Body of pancreas (tissue), 4 donors: ENCODE results near the gene SPTBN1. TPM values are rescaled to one million over a fixed set of nuclear protein-coding genes. Genes with fewer than 3 reads are reported as not detected.

Source experiments
- ATAC-seq: fragments of 150-250 bp; one replicate; pipeline ENCODE4 v1.9.1; 2016
- DNase-seq, 4 donors: peaks; one replicate each; pipeline ENCODE4 v3.0.0-alpha.2; 2019
- H3K27ac ChIP-seq, 4 donors: fragments of 200-600 bp; sonication (generic); 1 replicate in 3 of 4; 2 replicates in 1 of 4; pipeline versions ENCODE4 v1.5.1 to v1.6.1; 2016 to 2019; ENCODE audit warnings: mild to moderate bottlenecking in 1 of 4, mixed read lengths in 1 of 4, moderate library complexity in 1 of 4
- H3K27me3 ChIP-seq, 2 donors: fragments of 200-600 bp; sonication (generic); one replicate each; pipeline ENCODE4 v1.6.0; 2016; ENCODE audit warnings: mild to moderate bottlenecking in 1 of 2
- H3K36me3 ChIP-seq, 2 donors: fragments of 200-600 bp; sonication (generic); replicated peaks in 1 of 2; 2 replicates each; pipeline ENCODE4 v1.5.1; 2016; ENCODE audit warnings: low read depth in 2 of 2; ENCODE audit not compliant: insufficient read depth in 1 of 2
- H3K4me1 ChIP-seq: fragments of 200-600 bp; sonication (generic); one replicate; pipeline ENCODE4 v1.6.0; 2016
- H3K4me3 ChIP-seq, 2 donors: fragments of 200-600 bp; sonication (generic); 1 replicate in 1 of 2; 2 replicates in 1 of 2; pipeline ENCODE4 v1.5.1; 2016 to 2019
- H3K9me3 ChIP-seq, 3 donors: fragments of 200-600 bp; sonication (generic); 1 replicate in 2 of 3; 2 replicates in 1 of 3; pipeline ENCODE4 v1.5.1; 2016
- POLR2A ChIP-seq, 3 donors: fragments of 450-650 bp; IDR thresholded peaks; one replicate each; pipeline ENCODE4 v1.6.1; 2016; ENCODE audit warnings: antibody characterized with exemption in 3 of 3, mild to moderate bottlenecking in 2 of 3
- WGBS, 2 donors: methylation state at CpG; one replicate each; pipeline ENCODE4 v1.1.5; 2017; 5-methylcytosine and 5-hydroxymethylcytosine counted together
- intact Hi-C: fragments of 100-400 bp; cut with DNase I; formaldehyde crosslinking; loops from one replicate; pipeline ENCODE4 v1.15.1; 2023
- total RNA-seq, 2 donors: library from RNA; depleted of rRNA; stranded (reverse); fragments of >200 nt; gene quantifications; one replicate each; pipeline ENCODE4 v1.1.0, GENCODE V29; 2016
- TF ChIP-seq, protein P1 (sequence below), 7 experiments: fragments of 450-650 bp in 4 of 7; fragments of 200-600 bp in 3 of 7; sonication (generic) in 3 of 7; IDR thresholded peaks; one replicate each; pipeline ENCODE4 v1.5.1; 2016 to 2019; ENCODE audit warnings: antibody characterized with exemption in 7 of 7

The SPTBN1 gene
- total RNA-seq, 2 donors from 2014 or later = 186 to 195 TPM

DNA sequence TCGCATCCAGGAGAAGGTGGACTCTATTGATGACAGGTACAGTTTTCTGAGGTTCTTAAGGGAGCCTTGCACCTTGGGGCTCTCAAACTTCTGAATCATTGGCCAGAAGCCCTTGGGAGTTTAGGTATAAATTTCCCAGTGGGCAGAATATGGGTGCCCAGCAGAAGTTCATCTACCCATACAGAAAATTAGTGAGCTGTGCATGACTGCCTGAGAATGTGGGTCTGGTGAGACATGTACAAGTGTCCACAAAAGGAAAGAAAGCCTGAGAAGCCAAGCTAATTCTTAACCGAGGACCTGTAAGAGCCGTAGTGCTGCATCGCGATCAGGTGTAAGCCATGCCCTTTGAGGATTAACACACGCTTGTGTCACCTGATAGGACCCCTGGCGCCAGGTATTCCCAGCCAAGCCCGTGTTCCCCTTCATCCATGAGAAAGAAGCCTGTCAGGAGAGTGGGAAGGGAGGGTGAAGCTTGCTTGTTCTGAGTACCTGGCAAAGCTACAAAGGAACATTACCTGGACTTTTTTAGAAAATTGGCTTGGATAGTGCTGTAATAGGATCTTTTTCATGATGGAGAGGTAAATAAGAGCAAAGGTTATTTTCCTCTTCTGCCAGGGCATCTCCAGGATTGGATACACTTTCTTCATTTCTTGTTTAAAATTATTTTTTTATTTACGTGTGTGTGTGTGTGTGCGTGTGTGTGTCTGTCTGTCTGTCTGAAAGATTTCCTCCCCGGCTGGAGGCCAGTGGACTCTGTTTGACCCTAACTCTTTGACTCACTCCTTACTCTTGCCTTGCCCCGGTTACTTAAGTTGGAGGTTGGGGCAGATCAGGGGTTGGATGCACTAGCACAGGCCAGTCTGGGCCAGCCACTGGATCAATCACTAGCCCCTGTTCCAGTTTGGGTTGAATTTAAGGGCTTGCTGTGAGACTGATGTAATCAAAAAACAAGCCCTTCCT, 176.9 kb downstream of the SPTBN1 start:
- intact Hi-C loops = no loop called here
- WGBS, 2 donors = 73 to 81% methylated on average over 12 of the region's 12 CpGs
- Histone ChIP-seq H3K4me3 (no peak overlapping the region), H3K36me3 (peaks cover 10 to 11% of the 10 kb centered on the region in 2 donors), H3K27me3 (no peaks in the 10 kb centered on the region), H3K9me3 (no peaks in the 10 kb centered on the region), H3K27ac (peak overlapping the region in 3 of 4 donors; percentile 56 to 88 (median 74)), H3K4me1 (peaks cover 72% of the 10 kb centered on the region)
- ATAC-seq (no peak), DNase-seq (peak in 1 of 4 donors; percentile 22)
- TF ChIP-seq, protein P1, sequence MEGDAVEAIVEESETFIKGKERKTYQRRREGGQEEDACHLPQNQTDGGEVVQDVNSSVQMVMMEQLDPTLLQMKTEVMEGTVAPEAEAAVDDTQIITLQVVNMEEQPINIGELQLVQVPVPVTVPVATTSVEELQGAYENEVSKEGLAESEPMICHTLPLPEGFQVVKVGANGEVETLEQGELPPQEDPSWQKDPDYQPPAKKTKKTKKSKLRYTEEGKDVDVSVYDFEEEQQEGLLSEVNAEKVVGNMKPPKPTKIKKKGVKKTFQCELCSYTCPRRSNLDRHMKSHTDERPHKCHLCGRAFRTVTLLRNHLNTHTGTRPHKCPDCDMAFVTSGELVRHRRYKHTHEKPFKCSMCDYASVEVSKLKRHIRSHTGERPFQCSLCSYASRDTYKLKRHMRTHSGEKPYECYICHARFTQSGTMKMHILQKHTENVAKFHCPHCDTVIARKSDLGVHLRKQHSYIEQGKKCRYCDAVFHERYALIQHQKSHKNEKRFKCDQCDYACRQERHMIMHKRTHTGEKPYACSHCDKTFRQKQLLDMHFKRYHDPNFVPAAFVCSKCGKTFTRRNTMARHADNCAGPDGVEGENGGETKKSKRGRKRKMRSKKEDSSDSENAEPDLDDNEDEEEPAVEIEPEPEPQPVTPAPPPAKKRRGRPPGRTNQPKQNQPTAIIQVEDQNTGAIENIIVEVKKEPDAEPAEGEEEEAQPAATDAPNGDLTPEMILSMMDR (IDR thresholded peaks at IDR 0.05) = no peak
- TF ChIP-seq POLR2A (IDR thresholded peaks at IDR 0.05) = no peak

DNA sequence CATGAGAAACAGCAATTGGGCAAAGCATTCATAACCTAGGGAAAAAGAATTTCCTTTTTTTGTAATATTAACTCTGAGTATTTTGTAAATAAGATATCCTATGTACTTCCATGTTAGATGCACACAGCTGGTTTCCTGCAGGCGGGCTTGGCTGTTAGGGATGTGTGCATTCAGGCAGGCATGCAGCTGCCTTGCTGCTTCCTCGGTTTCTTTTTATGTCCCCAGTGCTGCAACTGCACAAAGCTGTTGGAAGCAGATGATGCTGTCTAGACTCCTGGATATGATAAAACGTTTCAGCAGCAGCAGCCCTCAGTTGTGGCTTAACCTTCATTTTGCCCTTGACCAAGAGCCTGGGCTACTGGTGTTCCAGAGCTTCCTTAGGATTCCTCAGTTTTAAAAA, 177.9 kb downstream of the SPTBN1 start:
- ATAC-seq (no peak), DNase-seq (no peak)
- TF ChIP-seq, protein P1 (IDR thresholded peaks at IDR 0.05) = no peak
- no peak for TF ChIP-seq POLR2A (IDR thresholded peaks at IDR 0.05)
- Histone ChIP-seq H3K4me3 (no peak overlapping the region), H3K36me3 (peaks cover 11 to 13% of the 10 kb centered on the region in 2 donors), H3K27ac (peak overlapping the region in 3 of 4 donors; percentile 56 to 88 (median 74)), H3K4me1 (peaks cover 70% of the 10 kb centered on the region), H3K27me3 (no peaks in the 10 kb centered on the region), H3K9me3 (no peaks in the 10 kb centered on the region)
- intact Hi-C loops = no loop called here
- 57 to 65% methylated on average over 3 of the region's 3 CpGs for WGBS, 2 donors

DNA sequence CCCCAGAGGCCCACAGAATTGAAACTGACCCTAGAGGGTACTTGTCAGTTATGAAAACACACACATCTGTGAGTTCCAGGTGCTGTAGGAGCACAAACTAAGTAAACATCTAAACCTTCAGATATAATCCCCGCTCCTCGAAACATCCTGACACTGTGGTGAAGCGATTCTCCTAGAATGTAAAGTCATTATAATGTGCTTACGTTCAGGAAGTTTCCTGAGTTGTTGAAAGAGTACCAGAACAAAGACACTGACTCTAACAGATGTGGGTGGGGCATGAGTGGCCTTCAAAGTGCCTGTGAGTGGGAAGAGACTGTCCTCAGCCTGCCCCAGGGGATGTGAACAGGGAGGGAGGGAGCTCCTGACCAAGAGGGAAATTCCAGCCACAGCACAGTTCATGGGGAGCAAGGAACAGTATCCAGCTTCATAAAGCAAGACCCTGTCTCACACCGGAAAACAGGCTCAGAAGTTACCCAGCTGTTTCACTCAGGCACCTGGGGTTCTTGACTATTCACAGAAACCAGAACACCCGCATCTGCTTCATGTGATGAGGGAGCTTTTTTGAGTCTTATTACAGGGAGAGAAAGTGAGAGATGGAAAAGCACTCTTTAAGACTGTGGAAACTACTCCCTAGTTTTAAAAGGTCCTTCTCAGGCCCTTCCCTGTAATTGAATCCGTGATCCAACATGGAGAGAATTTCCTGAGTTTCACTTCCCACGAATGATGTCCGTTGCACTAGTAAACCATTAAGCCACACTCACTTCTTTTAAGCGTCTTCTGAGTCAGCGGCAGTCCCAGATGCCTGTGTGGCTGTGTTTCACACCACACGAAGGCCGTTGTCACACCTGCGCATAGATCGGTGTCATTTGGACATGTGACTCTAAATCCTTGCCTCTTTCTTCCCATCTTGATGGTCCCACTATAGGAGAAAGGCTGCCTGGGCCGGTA, 178.7 kb downstream of the SPTBN1 start:
- ATAC-seq = no peak
- Histone ChIP-seq H3K27ac (peak overlapping the region; percentile 36 to 88 (median 65)), H3K4me3 (no peak overlapping the region), H3K27me3 (no peaks in the 10 kb centered on the region), H3K9me3 (no peaks in the 10 kb centered on the region), H3K36me3 (peaks cover 7 to 13% of the 10 kb centered on the region in 2 donors), H3K4me1 (peaks cover 65% of the 10 kb centered on the region)
- WGBS, 2 donors = 72 to 81% methylated on average over 16 of the region's 16 CpGs
- intact Hi-C loops = no loop called here
- DNase-seq = peak in 3 of 4 donors; percentile 27 to 45 (median 32)
- TF ChIP-seq, protein P1 (IDR thresholded peaks at IDR 0.05) = no peak
- TF ChIP-seq POLR2A (IDR thresholded peaks at IDR 0.05) = no peak

DNA sequence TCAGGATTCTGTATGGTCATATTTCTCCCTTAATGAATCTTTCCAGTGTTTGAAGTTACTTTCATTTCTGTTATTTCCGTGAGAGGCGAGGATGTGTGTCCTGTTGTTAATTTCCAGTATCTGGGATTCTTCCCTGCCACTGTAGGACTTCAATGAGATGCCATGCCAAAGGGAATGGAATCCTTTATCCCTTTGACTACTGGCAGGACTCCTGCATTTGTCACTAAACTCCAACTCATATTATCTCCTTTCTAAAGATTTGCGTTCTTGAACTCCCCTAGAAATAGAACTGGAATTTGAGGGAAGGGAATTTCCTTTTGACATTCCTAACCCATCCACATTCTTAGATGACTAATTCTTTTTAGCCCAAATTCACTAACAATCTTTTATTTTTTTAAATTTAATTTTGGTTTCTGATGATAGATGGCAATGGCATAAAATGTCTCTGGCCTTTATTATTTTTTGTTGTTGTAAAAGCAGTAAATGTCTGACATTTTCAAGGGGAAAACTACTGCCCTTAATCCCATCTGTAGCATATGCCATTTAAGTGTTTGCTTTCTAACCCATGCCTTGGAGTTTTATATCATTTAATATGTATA, 179.5 kb downstream of the SPTBN1 start:
- Histone ChIP-seq H3K27ac (peak overlapping the region; percentile 36 to 88 (median 65)), H3K4me3 (no peak overlapping the region), H3K27me3 (no peaks in the 10 kb centered on the region), H3K4me1 (peaks cover 65% of the 10 kb centered on the region), H3K36me3 (peaks cover 7 to 13% of the 10 kb centered on the region in 2 donors), H3K9me3 (no peaks in the 10 kb centered on the region)
- intact Hi-C loops = no loop called here
- ATAC-seq (peak; percentile 3), DNase-seq (no peak)
- 61 to 76% methylated on average over 3 of the region's 3 CpGs for WGBS, 2 donors
- no peak for TF ChIP-seq POLR2A (IDR thresholded peaks at IDR 0.05)
- TF ChIP-seq, protein P1 (IDR thresholded peaks at IDR 0.05) = no peak
